Endothelial cell of umbilical vein (primary cell): ENCODE results near the gene ST3GAL4.

Experiments used
- CTCF ChIP-seq, 2 donors: IDR thresholded peaks; 1 replicate in 1 of 2; 2 replicates in 1 of 2; pipeline ENCODE4 v1.5.1; 2011; ENCODE audit warnings: low read length in 2 of 2, mild to moderate bottlenecking in 2 of 2, moderate library complexity in 2 of 2, control low read depth in 1 of 2, inconsistent platforms in 1 of 2, low read depth in 1 of 2; ENCODE audit not compliant: insufficient read depth in 1 of 2; ENCODE audit errors: extremely low read depth in 1 of 2
- EZH2 ChIP-seq: IDR thresholded peaks from 2 replicates; pipeline ENCODE4 v1.6.1; 2012; ENCODE audit warnings: borderline replicate concordance, low read depth, mild to moderate bottlenecking, moderate library complexity, low read length, inconsistent platforms; ENCODE audit not compliant: severe bottlenecking
- FOS ChIP-seq: IDR thresholded peaks from 2 replicates; pipeline ENCODE4 v1.6.1; 2011; ENCODE audit warnings: mild to moderate bottlenecking, low read length, moderate library complexity, borderline replicate concordance; ENCODE audit not compliant: insufficient read depth
- GATA2 ChIP-seq: IDR thresholded peaks from 2 replicates; pipeline ENCODE4 v1.7.0; 2011; ENCODE audit warnings: low read depth, mild to moderate bottlenecking, moderate library complexity, mixed read lengths, low read length; ENCODE audit not compliant: insufficient read length, insufficient read depth
- JUN ChIP-seq: IDR thresholded peaks from 2 replicates; pipeline ENCODE4 v1.6.1; 2011; ENCODE audit warnings: borderline replicate concordance, low read depth; ENCODE audit not compliant: insufficient read length, insufficient read depth
- MYC ChIP-seq: IDR thresholded peaks from one replicate; pipeline ENCODE4 v1.6.1; 2011; ENCODE audit warnings: mild to moderate bottlenecking, low read depth, low read length
- POLR2A ChIP-seq: IDR thresholded peaks from 2 replicates; pipeline ENCODE4 v1.6.1; 2012; ENCODE audit warnings: low read depth, mild to moderate bottlenecking, control low read depth, low read length
- POLR2AphosphoS5 ChIP-seq: IDR thresholded peaks from 2 replicates; pipeline ENCODE4 v1.6.1; 2012; ENCODE audit warnings: low read depth, mild to moderate bottlenecking, control low read depth, low read length, moderate library complexity; ENCODE audit not compliant: insufficient read depth

GRCh38 chr11:126362879-126363655, 7.6 kb downstream of the ST3GAL4 start:
- no peak for TF ChIP-seq POLR2AphosphoS5
- TF ChIP-seq CTCF (IDR thresholded peaks at IDR 0.05; ENCODE audit: extremely low read depth in 1 of 2, insufficient read depth in 1 of 2, low read depth in 1 of 2, low read length in 2 of 2), result no peak
- TF ChIP-seq EZH2, result no peak
- no peak for TF ChIP-seq FOS
- no peak for TF ChIP-seq MYC
- no peak for TF ChIP-seq POLR2A
- no peak for TF ChIP-seq JUN
- TF ChIP-seq GATA2, result no peak
